ENCODE results near the gene VWA8. TPM values are rescaled to one million over a fixed set of nuclear protein-coding genes. Genes with fewer than 3 reads are reported as not detected.
"Not testable (repeated sequence)": the region's sequence is repeated elsewhere in the genome, so short reads cannot be mapped to it uniquely, and the experiment has no call there.

VWA8 gene
- polyA plus RNA-seq, 4 donors: 15.3 to 21.7 (median 19.6) TPM

GRCh38 chr13:41970022-41970421 lies 9.1 kb upstream of the VWA8 start:
- DNase-seq (ENCODE audit: low read depth in 4 of 4, low spot score in 3 of 4): no peak

DNA sequence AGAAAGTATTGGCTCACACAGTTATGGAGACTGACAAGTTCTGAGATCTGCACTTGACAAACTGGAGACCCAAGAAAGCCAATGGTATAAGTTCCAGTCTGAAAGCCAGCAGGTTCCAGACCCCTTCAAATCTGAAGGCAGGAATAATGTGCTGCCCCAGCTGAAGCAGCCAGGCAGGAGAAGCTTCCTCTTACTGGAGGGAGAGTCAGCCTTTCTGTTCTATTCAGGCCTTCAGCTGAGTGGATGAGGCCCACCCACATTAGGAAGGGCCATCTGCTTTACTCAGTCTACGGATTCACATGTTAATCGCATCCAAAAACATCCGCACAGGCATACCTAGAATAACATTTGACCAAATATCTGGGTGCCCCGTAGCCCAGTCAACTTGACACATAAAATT lies 8.2 kb upstream of the VWA8 start:
- no peak for DNase-seq (ENCODE audit: low read depth in 4 of 4, low spot score in 3 of 4)

DNA sequence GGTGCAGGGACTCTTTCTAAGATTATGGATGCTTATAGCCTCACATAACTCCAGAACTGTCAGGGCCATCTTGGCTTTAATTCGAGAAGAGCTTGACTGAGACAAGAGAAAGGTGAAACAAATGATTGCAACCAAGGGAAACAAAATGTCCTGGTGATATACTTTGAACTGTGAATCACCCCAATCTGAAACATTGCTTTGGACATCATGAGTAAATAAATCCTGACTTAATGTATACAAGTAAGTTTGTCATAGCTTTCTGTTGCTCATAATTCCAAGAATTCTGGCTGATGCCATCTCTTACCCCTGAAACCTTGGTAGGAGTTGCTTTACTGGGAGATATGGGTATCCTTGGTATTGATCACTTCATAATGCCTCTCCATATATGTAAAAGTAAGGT lies 5.8 kb upstream of the VWA8 start:
- no peak for DNase-seq (ENCODE audit: low read depth in 4 of 4, low spot score in 3 of 4)

GRCh38 chr13:41962994-41963393 lies 2.1 kb upstream of the VWA8 start:
- DNase-seq (ENCODE audit: low read depth in 4 of 4, low spot score in 3 of 4): no peak

DNA sequence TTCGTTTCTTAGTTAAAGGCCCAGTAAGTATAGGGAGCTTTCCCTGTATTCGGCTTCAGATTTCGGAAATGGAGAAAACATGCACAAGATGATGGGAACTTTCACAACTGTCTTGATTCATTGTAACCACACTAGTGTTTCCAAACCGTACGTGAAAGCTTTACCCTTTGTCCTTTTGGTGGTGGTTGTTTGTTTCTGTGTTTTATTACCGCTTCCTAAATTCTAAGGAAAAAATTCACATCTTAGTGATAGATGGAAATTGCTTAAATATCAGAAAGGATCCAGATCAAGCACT lies 504 bp upstream of the VWA8 start:
- DNase-seq (ENCODE audit: low read depth in 4 of 4, low spot score in 3 of 4): no peak

DNA sequence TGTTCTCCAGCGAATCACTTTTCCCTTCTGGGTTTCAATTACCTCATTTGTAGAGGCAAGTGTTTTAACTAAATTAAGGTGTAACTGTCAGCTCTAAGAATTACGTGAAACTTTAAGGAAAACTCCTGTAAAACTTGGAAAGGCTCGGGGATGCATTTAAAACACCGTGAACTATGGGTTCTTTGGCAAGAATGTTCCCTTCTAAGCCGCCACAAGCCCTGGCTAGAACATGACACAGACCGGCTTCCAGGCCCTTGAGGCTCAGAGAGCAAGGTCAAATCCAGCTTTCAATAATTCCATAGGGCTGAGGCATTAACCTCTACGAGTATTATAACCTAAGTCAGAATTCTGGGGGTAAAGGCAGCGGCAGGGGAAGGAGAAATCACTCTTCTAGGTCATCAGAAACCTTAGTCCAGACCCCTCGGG lies 685 bp downstream of the VWA8 start:
- DNase-seq (ENCODE audit: low read depth in 4 of 4, low spot score in 3 of 4): no peak

GRCh38 chr13:41956272-41956671 lies 4.6 kb downstream of the VWA8 start:
- no peak for DNase-seq (ENCODE audit: low read depth in 4 of 4, low spot score in 3 of 4)

GRCh38 chr13:41955605-41956004 lies 5.3 kb downstream of the VWA8 start:
- DNase-seq (ENCODE audit: low read depth in 4 of 4, low spot score in 3 of 4): no peak

DNA sequence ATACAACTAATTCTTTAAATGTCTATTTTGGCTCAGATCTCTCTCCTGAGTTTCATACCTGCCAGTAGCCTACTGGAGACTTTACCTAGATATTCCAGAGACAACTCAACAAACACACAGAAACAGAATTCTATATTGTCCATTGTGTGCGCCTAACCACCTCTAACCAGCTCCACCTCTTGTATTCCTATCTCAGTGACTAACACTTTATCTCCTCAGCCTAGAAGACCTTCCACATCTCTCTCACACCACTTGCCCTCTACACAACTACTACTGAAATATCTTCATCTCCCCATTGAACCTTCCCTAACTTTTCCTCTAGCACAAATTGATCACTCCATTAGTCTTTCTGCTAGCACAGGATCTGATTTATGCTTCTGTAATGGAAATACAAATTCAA lies 6.7 kb downstream of the VWA8 start:
- DNase-seq (ENCODE audit: low read depth in 4 of 4, low spot score in 3 of 4): no peak

GRCh38 chr13:41952749-41953148 lies 8.2 kb downstream of the VWA8 start:
- no peak for DNase-seq (ENCODE audit: low read depth in 4 of 4, low spot score in 3 of 4)

GRCh38 chr13:41949104-41949503 lies 11.8 kb downstream of the VWA8 start:
- not testable (repeated sequence) for DNase-seq (ENCODE audit: low read depth in 4 of 4, low spot score in 3 of 4)

- no peak for DNase-seq (ENCODE audit: low read depth in 4 of 4, low spot score in 3 of 4)
These were observed 15.0 kb downstream of the VWA8 start for GRCh38 chr13:41945926-41946325.

DNA sequence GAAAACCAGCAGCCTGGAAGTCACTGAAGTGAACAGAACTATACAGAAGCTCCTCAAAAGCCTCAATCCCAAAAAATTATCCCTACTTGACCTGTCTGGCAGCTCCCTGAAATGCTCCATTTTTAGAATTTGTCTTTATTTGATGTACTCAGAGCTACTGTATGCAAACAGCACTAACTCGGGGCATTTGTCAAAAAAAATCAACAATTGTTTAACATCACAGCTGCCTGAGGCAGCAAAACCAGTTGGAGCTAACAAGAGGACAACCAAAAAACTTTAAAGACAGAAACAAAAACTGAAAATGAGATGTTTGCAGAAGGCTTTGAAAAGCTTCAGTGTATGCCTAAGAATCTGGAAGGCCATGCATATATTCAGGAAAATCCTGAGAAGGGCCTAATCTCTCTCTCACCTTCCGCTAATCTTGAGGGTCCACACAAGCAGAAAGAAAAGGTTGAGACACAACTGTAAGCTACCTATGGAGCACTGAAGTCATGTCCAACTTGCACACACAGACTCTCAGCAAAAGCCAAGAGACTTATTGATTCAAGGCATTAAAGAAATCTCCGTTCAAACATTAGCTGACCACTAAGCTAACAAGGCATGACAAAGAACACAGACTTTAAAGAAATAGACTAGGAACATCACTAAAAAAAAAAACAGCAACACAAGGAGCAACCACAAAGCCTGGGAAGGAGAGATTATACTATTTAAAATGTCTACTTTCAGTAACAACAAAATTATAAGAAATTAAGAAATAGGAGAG lies 16.1 kb downstream of the VWA8 start:
- no peak for DNase-seq (ENCODE audit: low read depth in 4 of 4, low spot score in 3 of 4)

DNA sequence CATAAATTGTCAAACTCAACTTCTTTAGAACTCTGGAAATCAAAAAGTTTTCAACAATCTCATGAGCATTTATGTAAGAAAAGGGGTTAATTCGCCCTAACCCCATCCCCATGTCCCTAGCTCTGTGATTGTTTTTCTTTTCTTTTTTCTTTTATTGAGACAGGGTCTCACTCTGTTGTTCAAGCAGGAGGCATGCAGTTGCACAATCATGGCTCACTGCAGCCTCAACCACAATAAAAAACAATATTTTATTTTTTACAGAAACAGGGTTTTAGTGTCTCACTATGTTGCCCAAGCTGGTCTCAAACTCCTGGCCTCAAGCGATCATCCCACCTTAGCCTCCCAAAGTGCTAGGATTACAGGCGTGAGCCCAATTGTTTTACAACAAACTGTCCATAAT lies 16.7 kb downstream of the VWA8 start:
- DNase-seq (ENCODE audit: low read depth in 4 of 4, low spot score in 3 of 4): no peak

DNA sequence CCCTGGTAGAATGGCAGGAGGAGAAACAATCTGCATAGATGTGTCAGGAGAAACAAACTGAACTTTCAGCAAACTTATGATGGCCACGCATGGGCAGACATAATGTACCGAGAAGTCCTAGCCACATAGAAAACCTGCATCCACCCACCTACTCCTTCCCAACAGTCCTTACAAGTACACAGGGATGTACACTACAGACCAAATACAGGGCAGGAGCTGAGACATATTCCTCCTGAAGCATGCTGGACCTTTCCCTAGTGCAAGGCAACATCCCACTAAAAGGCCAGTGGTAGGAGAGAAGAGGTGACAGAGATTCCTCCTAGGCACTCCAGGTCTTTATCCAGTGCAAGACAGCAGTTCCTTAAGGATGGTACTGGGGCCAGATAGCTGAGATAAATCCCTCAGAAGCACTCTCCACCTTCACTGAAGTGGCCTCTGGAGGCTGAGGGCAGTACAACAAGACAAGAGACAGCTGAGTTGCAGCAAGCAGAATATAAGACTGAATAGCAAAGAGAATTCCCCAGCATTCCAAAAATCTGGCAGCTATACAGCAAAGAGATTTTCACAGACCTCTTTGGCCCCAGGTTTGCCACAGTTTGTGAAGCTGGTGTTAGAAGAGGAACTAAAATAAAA lies 18.3 kb downstream of the VWA8 start:
- DNase-seq (ENCODE audit: low read depth in 4 of 4, low spot score in 3 of 4): no peak

DNA sequence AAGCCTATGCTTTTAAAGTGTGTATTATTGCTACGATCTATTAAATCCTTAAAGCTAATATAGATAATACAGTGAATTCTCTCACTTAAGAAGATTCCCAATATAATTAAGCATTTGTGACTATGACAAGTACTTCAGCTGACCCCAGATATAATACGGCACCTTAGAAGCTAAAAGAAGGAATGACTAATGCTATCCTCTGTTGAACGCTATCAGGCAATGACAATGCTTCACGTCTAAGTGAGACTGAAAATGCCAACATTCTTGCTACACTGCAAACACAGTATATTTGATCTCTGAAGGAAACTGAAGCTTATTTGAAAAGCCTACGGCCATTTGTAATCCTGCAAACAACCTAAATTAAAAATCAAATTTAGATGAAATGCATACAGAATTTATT lies 19.7 kb downstream of the VWA8 start:
- no peak for DNase-seq (ENCODE audit: low read depth in 4 of 4, low spot score in 3 of 4)

GRCh38 chr13:41939398-41939797 lies 21.5 kb downstream of the VWA8 start:
- no peak for DNase-seq (ENCODE audit: low read depth in 4 of 4, low spot score in 3 of 4)

DNA sequence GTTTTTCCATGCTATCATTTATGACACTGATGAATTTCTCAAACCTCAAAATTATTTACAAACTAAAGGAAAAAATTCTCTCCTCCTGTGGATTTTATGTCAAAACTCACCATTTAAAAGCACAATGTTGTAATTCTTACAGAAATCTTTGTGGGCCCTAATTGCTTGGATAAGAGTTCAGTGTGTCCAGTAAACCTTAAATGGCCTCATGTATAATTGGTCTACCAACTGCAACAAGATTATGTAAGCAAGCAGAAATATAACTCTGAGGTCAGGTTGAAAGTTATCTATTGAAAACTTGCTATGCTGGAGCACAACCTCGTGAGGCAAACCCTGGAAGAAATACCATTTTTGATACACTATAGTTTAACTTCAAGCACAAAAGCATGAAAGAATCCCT lies 22.0 kb downstream of the VWA8 start:
- DNase-seq (ENCODE audit: low read depth in 4 of 4, low spot score in 3 of 4): no peak

GRCh38 chr13:41937388-41937787 lies 23.5 kb downstream of the VWA8 start:
- DNase-seq (ENCODE audit: low read depth in 4 of 4, low spot score in 3 of 4): no peak

DNA sequence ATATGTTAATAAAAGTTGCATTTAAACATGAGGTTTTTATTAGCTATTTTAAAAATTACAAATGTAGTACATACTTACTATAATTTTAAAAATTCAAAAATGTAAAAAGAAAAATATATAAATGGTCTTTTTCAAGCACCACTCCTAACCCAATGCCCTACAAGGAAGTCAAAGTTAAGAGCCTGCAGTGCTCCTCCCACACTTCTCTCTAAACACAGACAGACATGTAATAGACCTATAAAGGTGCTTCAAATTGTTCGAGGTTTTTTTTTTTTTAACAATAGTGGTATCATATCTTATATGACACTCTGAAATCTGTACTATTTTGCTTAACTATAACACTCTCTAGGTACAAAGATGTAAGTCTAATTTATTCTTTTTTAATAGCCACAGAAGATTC lies 25.4 kb downstream of the VWA8 start:
- DNase-seq (ENCODE audit: low read depth in 4 of 4, low spot score in 3 of 4): no peak

- no peak for DNase-seq (ENCODE audit: low read depth in 4 of 4, low spot score in 3 of 4)
These were observed 25.9 kb downstream of the VWA8 start for GRCh38 chr13:41934994-41935393.

- DNase-seq (ENCODE audit: low read depth in 4 of 4, low spot score in 3 of 4): no peak
These were observed 26.8 kb downstream of the VWA8 start for GRCh38 chr13:41934120-41934519.

DNA sequence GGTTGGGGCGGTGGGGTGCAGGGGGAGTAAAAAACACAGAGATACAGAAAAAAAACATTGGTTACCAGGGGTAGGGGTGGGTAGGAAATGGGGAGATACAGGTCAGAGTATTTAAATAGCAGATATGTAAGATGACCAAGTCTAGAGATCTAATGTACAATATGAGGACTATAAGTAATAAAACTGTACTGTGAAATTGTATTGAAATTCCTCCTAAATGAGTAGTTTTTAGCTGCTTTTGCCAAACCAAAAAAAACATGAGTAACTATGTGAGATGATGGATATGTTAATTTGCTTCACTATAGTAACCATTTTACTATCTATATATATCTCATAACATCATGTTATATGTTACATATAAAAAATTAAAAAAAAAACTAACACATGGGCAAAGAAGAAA lies 29.6 kb downstream of the VWA8 start:
- no peak for DNase-seq (ENCODE audit: low read depth in 4 of 4, low spot score in 3 of 4)
